NCI-H2081 (cell line): ENCODE measurements around the gene PLD6.

ENCODE experiments used
- DNase-seq, 2 experiments: peaks; one replicate each; lab custom pipeline; 2025; lab: John Stamatoyannopoulos, UW

Gene PLD6

DNA sequence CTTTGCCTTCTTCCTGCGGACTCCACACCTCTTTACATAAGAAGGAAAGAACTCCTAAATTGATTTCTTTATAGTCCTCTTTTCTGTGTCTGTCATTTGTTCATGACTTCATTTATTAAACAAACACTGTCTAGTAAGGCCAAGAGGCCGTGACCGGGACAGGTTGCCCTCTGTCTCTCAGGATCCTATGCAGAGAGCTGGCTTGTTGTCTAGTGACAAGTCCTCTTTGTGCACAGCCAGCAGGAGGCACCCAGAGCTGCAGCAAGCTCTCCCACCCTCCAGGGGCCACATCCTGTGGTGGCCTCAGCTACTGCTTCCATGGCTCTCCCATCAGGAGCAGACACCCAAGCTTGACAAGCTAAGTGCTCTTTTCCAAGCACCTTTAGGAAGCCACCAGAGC, 50.6 kb downstream of the PLD6 start:
- DNase-seq: no peak

- no peak for DNase-seq
Observed at GRCh38 chr17:17154981-17155380, 51.2 kb downstream of the PLD6 start.

DNA sequence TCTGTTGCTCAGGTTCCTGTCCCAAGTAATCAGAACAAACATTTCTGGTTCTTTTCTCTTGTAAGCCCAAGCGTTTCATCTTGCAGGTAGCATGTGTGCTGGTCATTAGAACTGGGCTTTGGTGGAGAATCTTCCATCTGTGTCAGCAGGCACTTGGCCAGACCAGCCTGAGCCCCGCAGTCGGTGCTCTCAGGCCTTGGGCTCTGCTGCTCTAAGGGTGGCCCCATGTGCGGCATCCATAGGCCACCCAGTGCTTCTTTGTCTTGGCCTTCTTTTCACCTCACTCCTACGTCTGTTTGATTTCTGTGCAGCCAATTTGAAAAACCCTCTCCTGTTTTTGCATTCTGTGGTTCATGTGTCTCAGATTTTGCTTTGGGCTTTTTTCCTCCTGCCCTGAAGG, 51.6 kb downstream of the PLD6 start:
- DNase-seq: no peak

GRCh38 chr17:17153709-17154108, 52.4 kb downstream of the PLD6 start:
- no peak for DNase-seq

- no peak for DNase-seq
Observed at GRCh38 chr17:17153071-17153470, 53.1 kb downstream of the PLD6 start.

- no peak for DNase-seq
Observed at GRCh38 chr17:17152385-17152784, 53.7 kb downstream of the PLD6 start.

- DNase-seq: no peak
Observed at GRCh38 chr17:17151962-17152361, 54.2 kb downstream of the PLD6 start.

- no peak for DNase-seq
Observed at GRCh38 chr17:17151541-17151940, 54.6 kb downstream of the PLD6 start.

DNA sequence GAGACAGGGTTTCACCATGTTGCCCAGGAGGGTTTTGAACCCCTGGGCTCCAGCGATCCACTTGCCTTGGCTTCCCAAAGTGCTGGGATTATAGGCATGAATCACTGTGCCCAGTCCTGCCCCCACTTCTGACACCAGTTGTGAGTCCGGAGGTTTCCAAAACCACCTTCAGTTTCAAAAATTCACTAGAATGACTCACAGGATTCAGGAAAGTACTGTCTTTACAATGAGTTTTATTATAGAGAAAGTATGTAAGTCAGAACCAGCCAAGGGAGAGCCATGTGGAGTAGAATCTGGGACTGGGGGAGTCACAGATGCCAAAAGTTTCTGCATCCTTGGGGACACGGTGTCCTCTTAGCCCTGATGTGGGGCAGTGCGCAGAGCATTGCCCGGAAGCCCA, 55.1 kb downstream of the PLD6 start:
- DNase-seq: no peak
